ENCODE data around the gene RYR2.

- TF ChIP-seq GATA2 (IDR thresholded peaks at IDR 0.05; ENCODE audit: low read depth, low read length), result no peak
- no peak for TF ChIP-seq GATA3 (IDR thresholded peaks at IDR 0.05; ENCODE audit: low read depth, low read length)
Observed at GRCh38 chr1:237152506-237153335, 110.7 kb downstream of the RYR2 start.

All from SH-SY5Y (cell line).